BE2C (cell line): ENCODE measurements around the gene MRPS2.
A peak's percentile ranks its signal among the peaks of the same experiment; 100 is the strongest.

Experiments
- DNase-seq: peaks from one replicate; pipeline ENCODE4 v3.0.0-alpha.2; 2020
- H3K27me3 ChIP-seq: fragments of 250-450 bp; sonication (Bioruptor Pico); 2 replicates; pipeline ENCODE4 v1.5.1; 2020; ENCODE audit warnings: mild to moderate bottlenecking
- H3K36me3 ChIP-seq: fragments of 250-450 bp; sonication (Bioruptor Pico); 2 replicates; pipeline ENCODE4 v1.5.1; 2020; ENCODE audit warnings: mild to moderate bottlenecking
- H3K4me1 ChIP-seq: fragments of 250-450 bp; sonication (Bioruptor Pico); 2 replicates; pipeline ENCODE4 v1.5.1; 2020
- H3K4me3 ChIP-seq: 2 replicates; pipeline ENCODE4 v1.5.1; 2011; ENCODE audit warnings: low read depth, low read length
- H3K9me3 ChIP-seq: fragments of 250-450 bp; sonication (Bioruptor Pico); 2 replicates; pipeline ENCODE4 v1.5.1; 2020
- CTCF ChIP-seq: IDR thresholded peaks from 2 replicates; pipeline ENCODE4 v1.5.1; 2012; ENCODE audit warnings: mild to moderate bottlenecking, low read depth, low read length

The MRPS2 gene

GRCh38 chr9:135550344-135550918 lies 49.9 kb downstream of the MRPS2 start:
- DNase-seq = no peak
- Histone ChIP-seq H3K4me1 (no peaks in the 10 kb centered on the region), H3K9me3 (no peaks in the 10 kb centered on the region), H3K27me3 (no peaks in the 10 kb centered on the region), H3K36me3 (no peaks in the 10 kb centered on the region), H3K4me3 (no peak overlapping the region)
- no peak for TF ChIP-seq CTCF

- H3K27me3 ChIP-seq = no peaks in the 10 kb centered on the region
- H3K9me3 ChIP-seq = no peaks in the 10 kb centered on the region
- TF ChIP-seq CTCF = no peak
- H3K4me3 ChIP-seq = no peak overlapping the region
- H3K36me3 ChIP-seq = no peaks in the 10 kb centered on the region
- no peaks in the 10 kb centered on the region for H3K4me1 ChIP-seq
- DNase-seq = no peak
Observed at GRCh38 chr9:135551031-135551430, 50.5 kb downstream of the MRPS2 start.

- Histone ChIP-seq H3K9me3 (no peaks in the 10 kb centered on the region), H3K36me3 (no peaks in the 10 kb centered on the region), H3K4me1 (no peaks in the 10 kb centered on the region), H3K27me3 (no peaks in the 10 kb centered on the region), H3K4me3 (no peak overlapping the region)
- no peak for DNase-seq
- TF ChIP-seq CTCF = no peak
Observed at GRCh38 chr9:135551456-135551855, 51.0 kb downstream of the MRPS2 start.

- no peak for TF ChIP-seq CTCF
- no peaks in the 10 kb centered on the region for H3K9me3 ChIP-seq
- H3K4me1 ChIP-seq = no peaks in the 10 kb centered on the region
- no peak overlapping the region for H3K4me3 ChIP-seq
- H3K36me3 ChIP-seq = no peaks in the 10 kb centered on the region
- DNase-seq = no peak
- no peaks in the 10 kb centered on the region for H3K27me3 ChIP-seq
Observed at GRCh38 chr9:135552021-135552697, 51.7 kb downstream of the MRPS2 start.

DNA sequence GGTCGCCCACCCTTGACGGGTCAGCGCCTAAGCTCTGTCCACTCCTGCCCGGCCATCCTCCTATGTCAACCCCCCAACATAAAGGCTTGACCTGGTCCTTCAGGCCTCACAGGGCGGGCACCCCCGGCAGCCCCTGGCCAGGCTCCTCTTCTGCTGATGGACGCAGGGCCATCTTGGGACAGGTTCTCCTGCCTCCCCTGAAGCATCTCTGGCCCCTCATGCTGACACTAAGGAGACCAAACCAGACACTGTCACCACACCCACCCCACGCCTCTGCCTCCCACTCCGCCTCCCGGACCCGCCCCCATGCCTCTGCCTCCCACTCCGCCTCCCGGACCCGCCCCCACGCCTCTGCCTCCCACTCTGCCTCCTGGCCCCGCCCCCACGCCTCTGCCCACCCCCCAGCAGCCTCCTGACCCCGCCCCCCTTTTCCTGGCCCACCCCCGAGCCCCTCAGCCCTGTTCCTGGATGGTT lies 52.3 kb downstream of the MRPS2 start:
- no peak for TF ChIP-seq CTCF
- H3K4me1 ChIP-seq = no peaks in the 10 kb centered on the region
- no peaks in the 10 kb centered on the region for H3K9me3 ChIP-seq
- no peaks in the 10 kb centered on the region for H3K36me3 ChIP-seq
- H3K27me3 ChIP-seq = no peaks in the 10 kb centered on the region
- H3K4me3 ChIP-seq = no peak overlapping the region
- DNase-seq = peak; percentile 48
